GM21528 (cell line): ENCODE data around the gene NSUN4.

Experiments
- ATAC-seq: cut with Tn5 transposase; IDR thresholded peaks from one replicate; pipeline ENCODE4 v1.9.1; 2021; ENCODE audit warnings: mild to moderate bottlenecking, moderate library complexity; ENCODE audit not compliant: unreplicated experiment, low FRiP score

Gene NSUN4

GRCh38 chr1:46404482-46405196 is 64.0 kb downstream of the NSUN4 start:
- no peak for ATAC-seq

GRCh38 chr1:46405197-46405555 is 64.6 kb downstream of the NSUN4 start:
- ATAC-seq = no peak

GRCh38 chr1:46405724-46406123 is 65.1 kb downstream of the NSUN4 start:
- no peak for ATAC-seq

- ATAC-seq = no peak
Measured at GRCh38 chr1:46406881-46407608, 66.4 kb downstream of the NSUN4 start.

GRCh38 chr1:46407636-46408035 is 67.0 kb downstream of the NSUN4 start:
- ATAC-seq = no peak

GRCh38 chr1:46408356-46409062 is 67.9 kb downstream of the NSUN4 start:
- no peak for ATAC-seq

- ATAC-seq = no peak
Measured at GRCh38 chr1:46409063-46409372, 68.4 kb downstream of the NSUN4 start.

GRCh38 chr1:46410156-46411009 is 69.8 kb downstream of the NSUN4 start:
- ATAC-seq = no peak

GRCh38 chr1:46411010-46411405 is 70.4 kb downstream of the NSUN4 start:
- ATAC-seq = no peak
